DND-41 (cell line): ENCODE results near the gene SF3A1.

Source experiments
- ATAC-seq: fragments of 200-7000 bp; cut with Tn5 transposase; 3 replicates; pipeline ENCODE4 v1.9.1; 2021; ENCODE audit warnings: low read depth; ENCODE audit not compliant: insufficient read depth
- DNase-seq: peaks from one replicate; pipeline ENCODE4 v3.0.0-alpha.2; 2020
- H2AFZ ChIP-seq: 2 replicates; pipeline ENCODE4 v1.6.0; 2012; ENCODE audit warnings: low read depth, low read length
- H3K27ac ChIP-seq: 2 replicates; pipeline ENCODE4 v1.5.1; 2012; ENCODE audit warnings: low read length, inconsistent platforms
- H3K27me3 ChIP-seq: fragments of 200-600 bp; sonication (generic); 2 replicates; pipeline ENCODE4 v1.6.0; 2012; ENCODE audit warnings: low read length, mild to moderate bottlenecking, inconsistent platforms; ENCODE audit not compliant: insufficient read depth, poor library complexity
- H3K36me3 ChIP-seq: 2 replicates; pipeline ENCODE4 v1.5.1; 2012; ENCODE audit warnings: low read length, inconsistent platforms; ENCODE audit not compliant: insufficient read depth
- H3K4me1 ChIP-seq: 2 replicates; pipeline ENCODE4 v1.5.1; 2012; ENCODE audit warnings: mild to moderate bottlenecking, low read length; ENCODE audit not compliant: insufficient read depth
- H3K4me2 ChIP-seq: 2 replicates; pipeline ENCODE4 v1.6.0; 2012; ENCODE audit warnings: mild to moderate bottlenecking, moderate library complexity, low read length, inconsistent platforms; ENCODE audit not compliant: insufficient read depth
- H3K4me3 ChIP-seq, 2 experiments: fragments of 200-600 bp in 1 of 2; shearing (Covaris generic) in 1 of 2; 2 replicates each; pipeline ENCODE4 v1.5.1; 2012 to 2016; ENCODE audit warnings: inconsistent platforms in 2 of 2, low read length in 2 of 2, mild to moderate bottlenecking in 2 of 2, low read depth in 1 of 2, moderate library complexity in 1 of 2
- H3K79me2 ChIP-seq: 2 replicates; pipeline ENCODE4 v1.6.0; 2012; ENCODE audit warnings: low read length, inconsistent platforms; ENCODE audit not compliant: insufficient read depth
- H3K9ac ChIP-seq: 2 replicates; pipeline ENCODE4 v1.6.0; 2012; ENCODE audit warnings: low read depth, mild to moderate bottlenecking, inconsistent platforms, low read length, moderate library complexity
- H3K9me3 ChIP-seq: 2 replicates; pipeline ENCODE4 v1.5.1; 2012; ENCODE audit warnings: low read length, moderate library complexity, mild to moderate bottlenecking, inconsistent platforms; ENCODE audit not compliant: insufficient read depth, severe bottlenecking
- H4K20me1 ChIP-seq: 2 replicates; pipeline ENCODE4 v1.6.0; 2012; ENCODE audit warnings: low read length; ENCODE audit not compliant: insufficient read depth
- EZH2 ChIP-seq: IDR thresholded peaks from 3 replicates; pipeline ENCODE4 v1.6.1; 2012; ENCODE audit warnings: borderline replicate concordance, low read depth, mild to moderate bottlenecking, moderate library complexity, low read length, inconsistent platforms; ENCODE audit not compliant: severe bottlenecking
- TF ChIP-seq, protein P1 (sequence below): IDR thresholded peaks from 2 replicates; pipeline ENCODE4 v1.5.1; 2012; ENCODE audit warnings: borderline replicate concordance, low read length, moderate library complexity, mild to moderate bottlenecking; ENCODE audit not compliant: poor library complexity, severe bottlenecking; ENCODE audit errors: extremely low read depth

Gene SF3A1

GRCh38 chr22:30333707-30334087, 23.0 kb downstream of the SF3A1 start:
- H2AFZ ChIP-seq: no peak overlapping the region
- H3K9me3 ChIP-seq: no peaks in the 10 kb centered on the region
- peaks cover 75% of the 10 kb centered on the region for H3K36me3 ChIP-seq
- H3K4me2 ChIP-seq: no peak overlapping the region
- H3K27ac ChIP-seq: no peak overlapping the region
- DNase-seq (no peak), ATAC-seq (no peak)
- peaks cover 3% of the 10 kb centered on the region; the same call in 1 of the 2 replicates for H4K20me1 ChIP-seq
- no peak overlapping the region for H3K4me3 ChIP-seq
- H3K27me3 ChIP-seq: no peaks in the 10 kb centered on the region
- no peaks in the 10 kb centered on the region for H3K4me1 ChIP-seq
- H3K9ac ChIP-seq: no peak overlapping the region
- H3K79me2 ChIP-seq: no peaks in the 10 kb centered on the region
- TF ChIP-seq, protein P1, sequence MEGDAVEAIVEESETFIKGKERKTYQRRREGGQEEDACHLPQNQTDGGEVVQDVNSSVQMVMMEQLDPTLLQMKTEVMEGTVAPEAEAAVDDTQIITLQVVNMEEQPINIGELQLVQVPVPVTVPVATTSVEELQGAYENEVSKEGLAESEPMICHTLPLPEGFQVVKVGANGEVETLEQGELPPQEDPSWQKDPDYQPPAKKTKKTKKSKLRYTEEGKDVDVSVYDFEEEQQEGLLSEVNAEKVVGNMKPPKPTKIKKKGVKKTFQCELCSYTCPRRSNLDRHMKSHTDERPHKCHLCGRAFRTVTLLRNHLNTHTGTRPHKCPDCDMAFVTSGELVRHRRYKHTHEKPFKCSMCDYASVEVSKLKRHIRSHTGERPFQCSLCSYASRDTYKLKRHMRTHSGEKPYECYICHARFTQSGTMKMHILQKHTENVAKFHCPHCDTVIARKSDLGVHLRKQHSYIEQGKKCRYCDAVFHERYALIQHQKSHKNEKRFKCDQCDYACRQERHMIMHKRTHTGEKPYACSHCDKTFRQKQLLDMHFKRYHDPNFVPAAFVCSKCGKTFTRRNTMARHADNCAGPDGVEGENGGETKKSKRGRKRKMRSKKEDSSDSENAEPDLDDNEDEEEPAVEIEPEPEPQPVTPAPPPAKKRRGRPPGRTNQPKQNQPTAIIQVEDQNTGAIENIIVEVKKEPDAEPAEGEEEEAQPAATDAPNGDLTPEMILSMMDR: no peak
- no peak for TF ChIP-seq EZH2

- peak overlapping the region; percentile 36; the same call in 1 of the 2 replicates for H3K27ac ChIP-seq
- no peak for TF ChIP-seq EZH2
- TF ChIP-seq, protein P1: no peak
- H3K9me3 ChIP-seq: no peaks in the 10 kb centered on the region
- peaks cover under 1% of the 10 kb centered on the region; the same call in 1 of the 2 replicates for H3K4me1 ChIP-seq
- no peak overlapping the region for H3K4me3 ChIP-seq
- no peaks in the 10 kb centered on the region for H3K79me2 ChIP-seq
- H3K9ac ChIP-seq: no peak overlapping the region
- H3K27me3 ChIP-seq: no peaks in the 10 kb centered on the region
- H3K4me2 ChIP-seq: no peak overlapping the region
- peaks cover 3% of the 10 kb centered on the region; the same call in 1 of the 2 replicates for H4K20me1 ChIP-seq
- H2AFZ ChIP-seq: no peak overlapping the region
- no peak for ATAC-seq
- DNase-seq: no peak
- H3K36me3 ChIP-seq: peaks cover 77% of the 10 kb centered on the region
These were observed 23.5 kb downstream of the SF3A1 start for GRCh38 chr22:30332994-30333706.

DNA sequence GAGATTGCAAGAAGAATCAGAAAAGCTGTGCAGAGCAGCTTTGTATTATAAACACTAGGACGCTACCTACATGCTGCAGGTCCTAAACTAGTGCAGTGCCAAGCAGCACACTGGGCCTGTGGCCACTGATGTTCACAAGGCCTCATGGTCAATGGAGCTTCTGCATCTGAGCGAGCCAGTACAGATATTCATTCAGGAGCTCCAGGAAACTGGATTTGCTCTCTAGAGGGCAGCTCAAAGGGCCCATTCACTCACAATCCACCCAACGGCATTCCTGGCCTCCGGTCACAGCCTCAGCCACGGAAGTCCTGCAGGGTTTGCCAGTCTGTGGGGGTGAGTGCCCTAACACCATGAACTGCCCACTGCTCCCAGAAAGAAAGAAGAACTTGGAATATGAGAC, 24.1 kb downstream of the SF3A1 start:
- Histone ChIP-seq H3K4me2 (no peak overlapping the region), H4K20me1 (peaks cover 3% of the 10 kb centered on the region; the same call in 1 of the 2 replicates), H3K9me3 (no peaks in the 10 kb centered on the region), H3K4me1 (peaks cover 7% of the 10 kb centered on the region), H3K9ac (no peak overlapping the region), H3K27me3 (no peaks in the 10 kb centered on the region), H2AFZ (no peak overlapping the region), H3K79me2 (no peaks in the 10 kb centered on the region), H3K4me3 (no peak overlapping the region), H3K36me3 (peaks cover 71% of the 10 kb centered on the region), H3K27ac (no peak overlapping the region)
- ATAC-seq (no peak), DNase-seq (no peak)
- no peak for TF ChIP-seq EZH2
- TF ChIP-seq, protein P1: no peak
